GF-D8 (cell line): ENCODE data around the gene ORM2.

ENCODE experiments used
- DNase-seq: peaks from one replicate; lab custom pipeline; 2025; lab: John Stamatoyannopoulos, UW

The ORM2 gene

GRCh38 chr9:114294664-114295063 lies 35.0 kb upstream of the ORM2 start:
- no peak for DNase-seq

GRCh38 chr9:114296338-114296737 lies 33.3 kb upstream of the ORM2 start:
- no peak for DNase-seq

GRCh38 chr9:114299286-114300152 lies 30.1 kb upstream of the ORM2 start:
- DNase-seq = no peak

GRCh38 chr9:114300153-114300845 lies 29.4 kb upstream of the ORM2 start:
- DNase-seq = no peak

- no peak for DNase-seq
Measured at GRCh38 chr9:114300846-114301797, 28.5 kb upstream of the ORM2 start.

GRCh38 chr9:114301798-114302565 lies 27.7 kb upstream of the ORM2 start:
- no peak for DNase-seq

- DNase-seq = no peak
Measured at GRCh38 chr9:114302727-114303126, 26.9 kb upstream of the ORM2 start.

GRCh38 chr9:114303571-114303970 lies 26.1 kb upstream of the ORM2 start:
- no peak for DNase-seq

GRCh38 chr9:114303977-114304376 lies 25.7 kb upstream of the ORM2 start:
- no peak for DNase-seq

- DNase-seq = no peak
Measured at GRCh38 chr9:114304416-114305188, 25.1 kb upstream of the ORM2 start.

GRCh38 chr9:114307899-114308267 lies 21.8 kb upstream of the ORM2 start:
- no peak for DNase-seq

GRCh38 chr9:114308361-114308950 lies 21.2 kb upstream of the ORM2 start:
- no peak for DNase-seq

- DNase-seq = no peak
Measured at GRCh38 chr9:114309096-114309495, 20.6 kb upstream of the ORM2 start.

- no peak for DNase-seq
Measured at GRCh38 chr9:114310471-114311450, 18.9 kb upstream of the ORM2 start.

- no peak for DNase-seq
Measured at GRCh38 chr9:114311571-114312512, 17.8 kb upstream of the ORM2 start.

GRCh38 chr9:114312513-114312875 lies 17.2 kb upstream of the ORM2 start:
- DNase-seq = no peak

- DNase-seq = no peak
Measured at GRCh38 chr9:114313186-114313585, 16.5 kb upstream of the ORM2 start.

GRCh38 chr9:114314256-114314867 lies 15.3 kb upstream of the ORM2 start:
- DNase-seq = no peak
